ENCODE measurements around the gene DNAH10.

DNAH10 gene

GRCh38 chr12:123847876-123848275 is 85.8 kb downstream of the DNAH10 start:
- no peak for DNase-seq

GRCh38 chr12:123849517-123849916 is 87.4 kb downstream of the DNAH10 start:
- no peak for DNase-seq

GRCh38 chr12:123850246-123851134 is 88.4 kb downstream of the DNAH10 start:
- DNase-seq = no peak

GRCh38 chr12:123853396-123854070 is 91.4 kb downstream of the DNAH10 start:
- DNase-seq = no peak

GRCh38 chr12:123854232-123854631 is 92.1 kb downstream of the DNAH10 start:
- DNase-seq = no peak

GRCh38 chr12:123854918-123855317 is 92.8 kb downstream of the DNAH10 start:
- DNase-seq = no peak

GRCh38 chr12:123856681-123857080 is 94.6 kb downstream of the DNAH10 start:
- DNase-seq = no peak

- DNase-seq = no peak
Measured at GRCh38 chr12:123858176-123858575, 96.1 kb downstream of the DNAH10 start.

- no peak for DNase-seq
Measured at GRCh38 chr12:123859035-123859434, 96.9 kb downstream of the DNAH10 start.

- no peak for DNase-seq
Measured at GRCh38 chr12:123860377-123860776, 98.3 kb downstream of the DNAH10 start.

- no peak for DNase-seq
Measured at GRCh38 chr12:123861392-123861791, 99.3 kb downstream of the DNAH10 start.

- DNase-seq = no peak
Measured at GRCh38 chr12:123867141-123867540, 105.0 kb downstream of the DNAH10 start.

- DNase-seq = no peak
Measured at GRCh38 chr12:123868791-123869190, 106.7 kb downstream of the DNAH10 start.

GRCh38 chr12:123873793-123874192 is 111.7 kb downstream of the DNAH10 start:
- DNase-seq = no peak

GRCh38 chr12:123877968-123878367 is 115.9 kb downstream of the DNAH10 start:
- no peak for DNase-seq

GRCh38 chr12:123879101-123879500 is 117.0 kb downstream of the DNAH10 start:
- no peak for DNase-seq

GRCh38 chr12:123879691-123880090 is 117.6 kb downstream of the DNAH10 start:
- no peak for DNase-seq

- DNase-seq = no peak
Measured at GRCh38 chr12:123882161-123882705, 120.1 kb downstream of the DNAH10 start.

GRCh38 chr12:123886258-123886657 is 124.2 kb downstream of the DNAH10 start:
- no peak for DNase-seq

- no peak for DNase-seq
Measured at GRCh38 chr12:123886931-123887582, 125.0 kb downstream of the DNAH10 start.

- no peak for DNase-seq
Measured at GRCh38 chr12:123888989-123889388, 126.9 kb downstream of the DNAH10 start.

- no peak for DNase-seq
Measured at GRCh38 chr12:123889848-123890535, 127.9 kb downstream of the DNAH10 start.

GRCh38 chr12:123890536-123890902 is 128.4 kb downstream of the DNAH10 start:
- DNase-seq = no peak

All from NCI-H1105 (cell line).